ENCODE results near the gene NINL. TPM values are rescaled to one million over a fixed set of nuclear protein-coding genes. Genes with fewer than 3 reads are reported as not detected.

Gene NINL
- total RNA-seq, 1 experiment from 2014 or later: 1.2 TPM

GRCh38 chr20:25545171-25545570, 40.2 kb downstream of the NINL start:
- BruUV-seq (replicated peaks): no TSS peak
- H3K27me3 Mint-ChIP-seq (ENCODE audit: insufficient read depth, unreplicated experiment): no peaks in the 10 kb centered on the region
- H3K27ac Mint-ChIP-seq (ENCODE audit: low read depth, unreplicated experiment): no peak overlapping the region
- no peaks in the 10 kb centered on the region for H3K36me3 Mint-ChIP-seq (ENCODE audit: insufficient read depth, unreplicated experiment)
- intact Hi-C loops (cut with micrococcal nuclease): no loop called here
- no peaks in the 10 kb centered on the region for H3K9me3 Mint-ChIP-seq (ENCODE audit: unreplicated experiment)
- ChIA-PET POLR2A (interaction anchor here (1.3 kb wide), 1 partner anchor 9 kb away, joined by 5 read pairs; no protein-coding TSS in a partner anchor), CTCF (interaction anchor here (0.6 to 1.4 kb wide), 4 partner anchors 9 to 491 kb away, joined by 3 to 5 read pairs (median 4); no protein-coding TSS in a partner anchor)
- no peak overlapping the region for H3K4me3 Mint-ChIP-seq (ENCODE audit: unreplicated experiment)
- no peaks in the 10 kb centered on the region for H3K4me1 Mint-ChIP-seq (ENCODE audit: insufficient read depth, unreplicated experiment)
- TF ChIP-seq CTCF (IDR thresholded peaks at IDR 0.05; ENCODE audit: unreplicated experiment): no peak
- no peak for DNase-seq (ENCODE audit: unreplicated experiment)

GRCh38 chr20:25544734-25545133, 40.6 kb downstream of the NINL start:
- H3K4me3 Mint-ChIP-seq (ENCODE audit: unreplicated experiment): no peak overlapping the region

GRCh38 chr20:25544311-25544710, 41.0 kb downstream of the NINL start:
- H3K4me3 Mint-ChIP-seq (ENCODE audit: unreplicated experiment): no peak overlapping the region
- no peak for TF ChIP-seq CTCF (IDR thresholded peaks at IDR 0.05; ENCODE audit: unreplicated experiment)
- CTCF ChIA-PET: interaction anchor here (0.7 to 1.4 kb wide), 3 partner anchors 12 to 145 kb away, joined by 3 to 5 read pairs (median 4); no protein-coding TSS in a partner anchor
- DNase-seq (ENCODE audit: unreplicated experiment): no peak
- no peak overlapping the region for H3K27ac Mint-ChIP-seq (ENCODE audit: low read depth, unreplicated experiment)
- no peaks in the 10 kb centered on the region for H3K9me3 Mint-ChIP-seq (ENCODE audit: unreplicated experiment)
- no TSS peak for BruUV-seq (replicated peaks)
- H3K4me1 Mint-ChIP-seq (ENCODE audit: insufficient read depth, unreplicated experiment): no peaks in the 10 kb centered on the region
- H3K27me3 Mint-ChIP-seq (ENCODE audit: insufficient read depth, unreplicated experiment): no peaks in the 10 kb centered on the region
- intact Hi-C loops (cut with micrococcal nuclease): no loop called here
- POLR2A ChIA-PET: interaction anchor here (0.6 to 1.3 kb wide), 2 partner anchors 10 to 31 kb away, joined by 3 to 5 read pairs; no protein-coding TSS in a partner anchor
- no peaks in the 10 kb centered on the region for H3K36me3 Mint-ChIP-seq (ENCODE audit: insufficient read depth, unreplicated experiment)

More at GRCh38 chr20:25544734-25545133, 40.6 kb downstream of the NINL start:
- Mint-ChIP-seq H3K27me3 (ENCODE audit: insufficient read depth, unreplicated experiment) (no peaks in the 10 kb centered on the region), H3K36me3 (ENCODE audit: insufficient read depth, unreplicated experiment) (no peaks in the 10 kb centered on the region), H3K27ac (ENCODE audit: low read depth, unreplicated experiment) (no peak overlapping the region), H3K9me3 (ENCODE audit: unreplicated experiment) (no peaks in the 10 kb centered on the region), H3K4me1 (ENCODE audit: insufficient read depth, unreplicated experiment) (no peaks in the 10 kb centered on the region)
- no peak for DNase-seq (ENCODE audit: unreplicated experiment)
- BruUV-seq (replicated peaks): no TSS peak
- POLR2A ChIA-PET: interaction anchor here (0.6 to 1.3 kb wide), 2 partner anchors 9 to 31 kb away, joined by 3 to 5 read pairs; no protein-coding TSS in a partner anchor
- TF ChIP-seq CTCF (IDR thresholded peaks at IDR 0.05; ENCODE audit: unreplicated experiment): no peak
- CTCF ChIA-PET: interaction anchor here (0.6 to 1.4 kb wide), 5 partner anchors 10 to 491 kb away, joined by 3 to 5 read pairs (median 4); no protein-coding TSS in a partner anchor
- intact Hi-C loops (cut with micrococcal nuclease): no loop called here

- Mint-ChIP-seq H3K9me3 (ENCODE audit: unreplicated experiment) (no peaks in the 10 kb centered on the region), H3K4me1 (ENCODE audit: insufficient read depth, unreplicated experiment) (no peaks in the 10 kb centered on the region), H3K27me3 (ENCODE audit: insufficient read depth, unreplicated experiment) (no peaks in the 10 kb centered on the region), H3K4me3 (ENCODE audit: unreplicated experiment) (no peak overlapping the region), H3K27ac (ENCODE audit: low read depth, unreplicated experiment) (no peak overlapping the region), H3K36me3 (ENCODE audit: insufficient read depth, unreplicated experiment) (no peaks in the 10 kb centered on the region)
- ChIA-PET POLR2A (no interaction called here), CTCF (interaction anchor here (0.7 to 1.1 kb wide), 2 partner anchors 12 to 816 kb away, joined by 3 to 5 read pairs; no protein-coding TSS in a partner anchor)
- no peak for TF ChIP-seq CTCF (IDR thresholded peaks at IDR 0.05; ENCODE audit: unreplicated experiment)
- peak; percentile 45 for DNase-seq (ENCODE audit: unreplicated experiment)
- intact Hi-C loops (cut with micrococcal nuclease): no loop called here
- BruUV-seq (replicated peaks): no TSS peak
Measured at GRCh38 chr20:25543068-25543467, 42.3 kb downstream of the NINL start.
